Thyroid gland (tissue), 4 donors: ENCODE results near the gene LGALS8. TPM values are rescaled to one million over a fixed set of nuclear protein-coding genes. Genes with fewer than 3 reads are reported as not detected.

Experiments
- DNase-seq, 2 donors: peaks; one replicate each; pipeline ENCODE4 v3.0.0-alpha.2; 2019
- H3K27ac ChIP-seq, 3 donors: fragments of 200-600 bp; sonication (generic); 1 replicate in 2 of 3; 2 replicates in 1 of 3; pipeline ENCODE4 v1.5.1; 2016 to 2019; ENCODE audit warnings: mild to moderate bottlenecking in 1 of 3, moderate library complexity in 1 of 3
- H3K27me3 ChIP-seq: fragments of 200-600 bp; sonication (generic); one replicate; pipeline ENCODE4 v1.5.1; 2019
- H3K36me3 ChIP-seq, 2 donors: fragments of 200-600 bp; sonication (generic); one replicate each; pipeline ENCODE4 v1.5.1; 2016 to 2019
- H3K4me1 ChIP-seq, 2 donors: fragments of 200-600 bp; sonication (generic); one replicate each; pipeline ENCODE4 v1.5.1; 2017 to 2019
- H3K4me3 ChIP-seq, 3 donors: fragments of 200-600 bp; sonication (generic); replicated peaks in 1 of 3; 1 replicate in 2 of 3; 2 replicates in 1 of 3; pipeline ENCODE4 v1.5.1; 2016; ENCODE audit warnings: mild to moderate bottlenecking in 1 of 3
- H3K9me3 ChIP-seq: fragments of 200-600 bp; sonication (generic); one replicate; pipeline ENCODE4 v1.5.1; 2017
- CTCF ChIP-seq, 6 experiments: fragments of 200-600 bp in 3 of 6; fragments of 450-650 bp in 3 of 6; sonication (generic) in 3 of 6; IDR thresholded peaks; one replicate each; pipeline ENCODE4 v1.5.1; 2016 to 2019; ENCODE audit warnings: antibody characterized with exemption in 6 of 6, mild to moderate bottlenecking in 2 of 6, inconsistent platforms in 1 of 6, moderate library complexity in 1 of 6
- POLR2A ChIP-seq, 2 donors: fragments of 450-650 bp; IDR thresholded peaks; one replicate each; pipeline ENCODE4 v1.6.1; 2017; ENCODE audit warnings: antibody characterized with exemption in 2 of 2, mild to moderate bottlenecking in 2 of 2, moderate library complexity in 1 of 2
- WGBS, 2 donors: methylation state at CpG; one replicate each; pipeline ENCODE4 v1.1.5; 2017; 5-methylcytosine and 5-hydroxymethylcytosine counted together
- intact Hi-C: fragments of 100-400 bp; cut with DNase I; formaldehyde crosslinking; loops from one replicate; pipeline ENCODE4 v1.15.1; 2023
- total RNA-seq, 4 donors: library from RNA; depleted of rRNA; stranded (reverse); fragments of >200 nt; gene quantifications; one replicate each; pipeline ENCODE4 v1.2.3, GENCODE V29; 2016

LGALS8 gene
- total RNA-seq, 4 donors from 2014 or later: 61.8 to 94.2 (median 79.2) TPM

GRCh38 chr1:236552901-236553300, 29.1 kb downstream of the LGALS8 start:
- H3K4me3 ChIP-seq: no peak overlapping the region
- no peaks in the 10 kb centered on the region for H3K27me3 ChIP-seq
- intact Hi-C loops: no loop called here
- no peak for TF ChIP-seq CTCF (IDR thresholded peaks at IDR 0.05)
- TF ChIP-seq POLR2A (IDR thresholded peaks at IDR 0.05): no peak
- WGBS, 2 donors: 0 to 34% methylated on average over 1 of the region's 1 CpG
- H3K9me3 ChIP-seq: no peaks in the 10 kb centered on the region
- H3K27ac ChIP-seq: no peak overlapping the region
- DNase-seq: no peak
- H3K36me3 ChIP-seq: peaks cover 78 to 98% of the 10 kb centered on the region in 2 donors
- H3K4me1 ChIP-seq: no peaks in the 10 kb centered on the region

GRCh38 chr1:236553370-236553769, 29.6 kb downstream of the LGALS8 start:
- no peak for DNase-seq
- Histone ChIP-seq H3K4me3 (no peak overlapping the region), H3K27ac (no peak overlapping the region), H3K4me1 (no peaks in the 10 kb centered on the region), H3K9me3 (no peaks in the 10 kb centered on the region), H3K27me3 (no peaks in the 10 kb centered on the region), H3K36me3 (peaks cover 79 to 98% of the 10 kb centered on the region in 2 donors)
- TF ChIP-seq POLR2A (IDR thresholded peaks at IDR 0.05) (no peak), CTCF (IDR thresholded peaks at IDR 0.05) (no peak)
- intact Hi-C loops: no loop called here
- 69 to 86% methylated on average over 8 of the region's 8 CpGs for WGBS, 2 donors

GRCh38 chr1:236556606-236557005, 32.8 kb downstream of the LGALS8 start:
- DNase-seq: no peak
- H3K9me3 ChIP-seq: no peaks in the 10 kb centered on the region
- H3K36me3 ChIP-seq: peaks cover 80% of the 10 kb centered on the region in 2 donors
- H3K27ac ChIP-seq: no peak overlapping the region
- 94 to 99% methylated on average over 7 of the region's 7 CpGs for WGBS, 2 donors
- H3K27me3 ChIP-seq: no peaks in the 10 kb centered on the region
- TF ChIP-seq CTCF (IDR thresholded peaks at IDR 0.05) (no peak), POLR2A (IDR thresholded peaks at IDR 0.05) (no peak)
- intact Hi-C loops: no loop called here
- H3K4me1 ChIP-seq: no peaks in the 10 kb centered on the region
- no peak overlapping the region for H3K4me3 ChIP-seq

GRCh38 chr1:236558081-236558480, 34.3 kb downstream of the LGALS8 start:
- intact Hi-C loops: no loop called here
- Histone ChIP-seq H3K27me3 (no peaks in the 10 kb centered on the region), H3K4me1 (no peaks in the 10 kb centered on the region), H3K4me3 (no peak overlapping the region), H3K27ac (no peak overlapping the region), H3K9me3 (no peaks in the 10 kb centered on the region), H3K36me3 (peaks cover 66 to 69% of the 10 kb centered on the region in 2 donors)
- TF ChIP-seq POLR2A (IDR thresholded peaks at IDR 0.05): no peak
- no peak for TF ChIP-seq CTCF (IDR thresholded peaks at IDR 0.05)
- 94 to 96% methylated on average over 9 of the region's 9 CpGs for WGBS, 2 donors
- no peak for DNase-seq

- TF ChIP-seq CTCF (IDR thresholded peaks at IDR 0.05) (no peak), POLR2A (IDR thresholded peaks at IDR 0.05) (no peak)
- Histone ChIP-seq H3K27ac (no peak overlapping the region), H3K4me3 (no peak overlapping the region), H3K36me3 (peaks cover 64 to 68% of the 10 kb centered on the region in 2 donors), H3K27me3 (no peaks in the 10 kb centered on the region), H3K4me1 (no peaks in the 10 kb centered on the region), H3K9me3 (no peaks in the 10 kb centered on the region)
- DNase-seq: no peak
- intact Hi-C loops: no loop called here
- 98 to 99% methylated on average over 3 of the region's 3 CpGs for WGBS, 2 donors
Measured at GRCh38 chr1:236558846-236559245, 35.1 kb downstream of the LGALS8 start.
